A673 (cell line): ENCODE measurements around the gene UTP15.

ENCODE experiments used
- EZH2 ChIP-seq: fragments of 200-600 bp; sonication (generic); IDR thresholded peaks from 2 replicates; pipeline ENCODE4 v1.6.1; 2017; ENCODE audit warnings: borderline replicate concordance, low read depth, mild to moderate bottlenecking, mixed read lengths, antibody characterized with exemption, low read length; ENCODE audit not compliant: poor library complexity, severe bottlenecking
- TF ChIP-seq, protein P1 (sequence below): fragments of 300-800, 200-600 bp; sonication (generic); conservative IDR thresholded peaks from 2 replicates; pipeline ENCODE4 v1.5.1; 2017; ENCODE audit warnings: low read depth, mild to moderate bottlenecking, antibody characterized with exemption, low read length, moderate library complexity, mixed read lengths

DNA sequence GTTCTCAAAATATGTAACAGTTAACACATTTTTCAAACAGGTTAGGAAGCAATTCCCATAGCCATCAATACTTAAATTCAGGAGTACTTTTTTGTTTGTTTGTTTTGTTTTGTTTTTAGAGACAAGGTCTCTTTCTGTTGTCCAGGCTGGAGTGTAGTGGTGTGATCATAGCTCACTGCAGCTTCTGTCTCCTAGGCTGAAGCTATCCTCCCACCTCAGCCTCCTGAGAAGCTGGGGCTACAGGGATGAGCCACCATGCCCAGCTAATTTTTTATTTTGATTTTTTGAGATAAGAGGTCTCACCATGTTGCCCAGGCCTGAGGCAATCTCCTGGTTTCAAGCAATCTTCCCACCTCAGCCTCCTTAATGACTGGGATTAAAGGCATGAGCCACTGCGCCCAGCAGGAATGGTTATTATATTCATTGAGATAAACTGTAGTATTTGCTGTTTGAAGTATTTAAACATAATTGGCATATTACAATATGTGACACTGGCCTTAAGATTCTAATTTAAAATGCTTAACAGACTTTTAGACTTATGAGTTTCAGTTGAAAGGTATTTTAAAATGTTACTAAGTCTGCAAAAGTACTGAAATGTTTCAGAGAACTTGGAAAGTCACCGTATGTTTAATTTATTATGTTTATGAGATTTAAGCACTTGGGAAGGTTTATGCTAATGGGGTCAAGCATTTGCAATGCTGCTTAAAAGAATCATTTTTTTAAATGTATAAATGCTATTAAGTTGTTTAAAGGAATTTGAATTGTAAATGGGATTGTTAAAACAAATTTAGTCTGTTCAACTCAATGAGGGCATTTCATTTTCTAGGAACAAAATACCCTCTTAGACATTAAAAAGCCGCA, 17.0 kb downstream of the UTP15 start:
- TF ChIP-seq EZH2, result no peak
- TF ChIP-seq, protein P1, sequence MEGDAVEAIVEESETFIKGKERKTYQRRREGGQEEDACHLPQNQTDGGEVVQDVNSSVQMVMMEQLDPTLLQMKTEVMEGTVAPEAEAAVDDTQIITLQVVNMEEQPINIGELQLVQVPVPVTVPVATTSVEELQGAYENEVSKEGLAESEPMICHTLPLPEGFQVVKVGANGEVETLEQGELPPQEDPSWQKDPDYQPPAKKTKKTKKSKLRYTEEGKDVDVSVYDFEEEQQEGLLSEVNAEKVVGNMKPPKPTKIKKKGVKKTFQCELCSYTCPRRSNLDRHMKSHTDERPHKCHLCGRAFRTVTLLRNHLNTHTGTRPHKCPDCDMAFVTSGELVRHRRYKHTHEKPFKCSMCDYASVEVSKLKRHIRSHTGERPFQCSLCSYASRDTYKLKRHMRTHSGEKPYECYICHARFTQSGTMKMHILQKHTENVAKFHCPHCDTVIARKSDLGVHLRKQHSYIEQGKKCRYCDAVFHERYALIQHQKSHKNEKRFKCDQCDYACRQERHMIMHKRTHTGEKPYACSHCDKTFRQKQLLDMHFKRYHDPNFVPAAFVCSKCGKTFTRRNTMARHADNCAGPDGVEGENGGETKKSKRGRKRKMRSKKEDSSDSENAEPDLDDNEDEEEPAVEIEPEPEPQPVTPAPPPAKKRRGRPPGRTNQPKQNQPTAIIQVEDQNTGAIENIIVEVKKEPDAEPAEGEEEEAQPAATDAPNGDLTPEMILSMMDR, result no peak
